ENCODE data around the gene UBE2L5. TPM values are rescaled to one million over a fixed set of nuclear protein-coding genes. Genes with fewer than 3 reads are reported as not detected.
A peak's percentile ranks its signal among the peaks of the same experiment; 100 is the strongest.
"Not testable (repeated sequence)": the region's sequence is repeated elsewhere in the genome, so short reads cannot be mapped to it uniquely, and the experiment has no call there.

UBE2L5 gene
- total and polyA plus RNA-seq, 7 donors = 0.09 to 1.6 (median 0.78) TPM; not detected in 3

DNA sequence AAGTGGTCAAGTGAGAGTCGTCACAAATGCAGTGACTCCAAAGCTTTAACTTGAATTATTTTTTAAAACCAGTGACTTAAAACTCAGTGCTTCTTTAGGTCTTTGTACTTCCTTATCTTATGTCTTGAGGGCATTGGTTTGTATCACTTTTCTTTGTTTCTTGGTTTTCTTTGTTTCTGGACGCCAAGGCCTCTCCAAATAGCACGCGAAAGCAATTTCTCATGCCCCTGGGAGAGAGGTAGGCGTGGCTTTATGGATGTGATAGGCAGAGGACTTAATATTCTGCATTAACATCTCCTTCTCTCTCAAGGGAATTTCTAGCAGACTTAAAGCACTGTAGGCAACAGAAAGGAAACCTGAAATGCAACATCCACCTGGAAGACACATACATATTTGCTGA lies 20.6 kb downstream of the UBE2L5 start:
- intact Hi-C loops (cut with DNase I) = no loop called here

DNA sequence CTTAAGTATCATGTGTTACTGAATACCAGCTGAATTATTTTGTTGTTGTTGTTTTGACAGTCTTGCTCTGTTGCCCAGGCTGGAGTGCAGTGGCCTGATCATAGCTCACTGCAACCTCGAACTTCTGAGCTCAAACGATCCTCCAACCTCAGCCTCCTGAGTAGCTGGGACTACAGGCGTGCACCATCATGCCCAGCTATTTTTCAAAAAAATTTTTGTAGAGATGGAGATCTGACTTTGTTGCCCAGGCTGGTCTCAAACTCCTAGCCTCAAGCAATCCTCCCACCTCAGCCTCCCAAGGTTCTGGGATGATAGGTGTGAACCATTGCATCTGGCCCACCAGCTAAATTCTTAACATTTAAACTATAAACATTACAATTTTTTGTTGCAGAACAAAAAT lies 21.2 kb downstream of the UBE2L5 start:
- WGBS, 2 donors = 65 to 93% methylated on average over 3 of the region's 3 CpGs
- intact Hi-C loops (cut with DNase I); H3K9me3 ChIP-seq; H3K4me3 ChIP-seq; H3K27me3 ChIP-seq; DNase-seq; H3K27ac ChIP-seq; H3K36me3 ChIP-seq: not testable (repeated sequence)
- H3K4me1 ChIP-seq = peaks cover 0 to 18% (median 14%) of the 10 kb centered on the region in 4 donors

More for the DNA sequence above, 20.6 kb downstream of the UBE2L5 start:
- TF ChIP-seq EP300 (IDR thresholded peaks at IDR 0.05) (no peak), POLR2AphosphoS5 (IDR thresholded peaks at IDR 0.05) (no peak), POLR2A (IDR thresholded peaks at IDR 0.05) (no peak)
- TF ChIP-seq, protein P1, sequence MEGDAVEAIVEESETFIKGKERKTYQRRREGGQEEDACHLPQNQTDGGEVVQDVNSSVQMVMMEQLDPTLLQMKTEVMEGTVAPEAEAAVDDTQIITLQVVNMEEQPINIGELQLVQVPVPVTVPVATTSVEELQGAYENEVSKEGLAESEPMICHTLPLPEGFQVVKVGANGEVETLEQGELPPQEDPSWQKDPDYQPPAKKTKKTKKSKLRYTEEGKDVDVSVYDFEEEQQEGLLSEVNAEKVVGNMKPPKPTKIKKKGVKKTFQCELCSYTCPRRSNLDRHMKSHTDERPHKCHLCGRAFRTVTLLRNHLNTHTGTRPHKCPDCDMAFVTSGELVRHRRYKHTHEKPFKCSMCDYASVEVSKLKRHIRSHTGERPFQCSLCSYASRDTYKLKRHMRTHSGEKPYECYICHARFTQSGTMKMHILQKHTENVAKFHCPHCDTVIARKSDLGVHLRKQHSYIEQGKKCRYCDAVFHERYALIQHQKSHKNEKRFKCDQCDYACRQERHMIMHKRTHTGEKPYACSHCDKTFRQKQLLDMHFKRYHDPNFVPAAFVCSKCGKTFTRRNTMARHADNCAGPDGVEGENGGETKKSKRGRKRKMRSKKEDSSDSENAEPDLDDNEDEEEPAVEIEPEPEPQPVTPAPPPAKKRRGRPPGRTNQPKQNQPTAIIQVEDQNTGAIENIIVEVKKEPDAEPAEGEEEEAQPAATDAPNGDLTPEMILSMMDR (IDR thresholded peaks at IDR 0.05) = no peak
- Histone ChIP-seq H3K27me3 (no peaks in the 10 kb centered on the region), H3K27ac (no peak overlapping the region), H3K36me3 (no peaks in the 10 kb centered on the region), H3K4me3 (no peak overlapping the region), H3K4me1 (peaks cover 0 to 18% (median 14%) of the 10 kb centered on the region in 4 donors), H3K9me3 (no peaks in the 10 kb centered on the region)
- no peak for DNase-seq
- 47 to 56% methylated on average over 5 of the region's 5 CpGs for WGBS, 2 donors

- no peak overlapping the region for H3K4me3 ChIP-seq
- WGBS, 2 donors = 81 to 96% methylated on average over 12 of the region's 12 CpGs
- H3K27me3 ChIP-seq = no peaks in the 10 kb centered on the region
- TF ChIP-seq POLR2AphosphoS5 (IDR thresholded peaks at IDR 0.05) = no peak
- H3K9me3 ChIP-seq = no peaks in the 10 kb centered on the region
- no peaks in the 10 kb centered on the region for H3K36me3 ChIP-seq
- intact Hi-C loops (cut with DNase I) = no loop called here
- H3K27ac ChIP-seq = no peak overlapping the region
- DNase-seq = no peak
- H3K4me1 ChIP-seq = peaks cover 0 to 18% (median 14%) of the 10 kb centered on the region in 4 donors
Observed at GRCh38 chr13:30443957-30444404, 21.7 kb downstream of the UBE2L5 start.

DNA sequence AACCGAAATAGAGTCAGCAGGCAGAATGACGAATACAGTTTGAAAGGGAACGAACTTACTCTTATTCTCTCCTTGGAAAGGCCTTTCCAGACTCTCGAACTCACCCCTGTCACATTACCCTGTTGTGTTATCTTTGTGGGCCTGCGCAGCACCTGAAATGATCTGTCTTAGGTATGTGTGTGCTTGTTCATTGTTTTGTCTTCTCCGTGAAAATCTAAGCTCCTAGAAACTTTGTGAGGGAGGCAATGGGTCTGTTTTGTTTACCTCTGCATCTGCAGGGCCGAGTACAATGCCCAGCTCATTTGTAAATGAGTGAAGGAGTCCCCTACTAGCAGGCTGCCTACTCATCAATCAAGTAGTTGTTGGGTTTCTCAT lies 23.8 kb downstream of the UBE2L5 start:
- no peaks in the 10 kb centered on the region for H3K27me3 ChIP-seq
- TF ChIP-seq, protein P1 (IDR thresholded peaks at IDR 0.05) = no peak
- no peak for TF ChIP-seq POLR2A (IDR thresholded peaks at IDR 0.05)
- H3K27ac ChIP-seq = peak overlapping the region; percentile 77 to 82 (median 80)
- intact Hi-C loops (cut with DNase I) = no loop called here
- peak overlapping the region in 3 of 4 donors; percentile 37 to 44 (median 42) for H3K4me3 ChIP-seq
- H3K4me1 ChIP-seq = peaks cover 0 to 18% (median 14%) of the 10 kb centered on the region in 4 donors
- no peaks in the 10 kb centered on the region for H3K36me3 ChIP-seq
- H3K9me3 ChIP-seq = no peaks in the 10 kb centered on the region
- no peak for DNase-seq
- 9 to 41% methylated on average over 7 of the region's 7 CpGs for WGBS, 2 donors

DNA sequence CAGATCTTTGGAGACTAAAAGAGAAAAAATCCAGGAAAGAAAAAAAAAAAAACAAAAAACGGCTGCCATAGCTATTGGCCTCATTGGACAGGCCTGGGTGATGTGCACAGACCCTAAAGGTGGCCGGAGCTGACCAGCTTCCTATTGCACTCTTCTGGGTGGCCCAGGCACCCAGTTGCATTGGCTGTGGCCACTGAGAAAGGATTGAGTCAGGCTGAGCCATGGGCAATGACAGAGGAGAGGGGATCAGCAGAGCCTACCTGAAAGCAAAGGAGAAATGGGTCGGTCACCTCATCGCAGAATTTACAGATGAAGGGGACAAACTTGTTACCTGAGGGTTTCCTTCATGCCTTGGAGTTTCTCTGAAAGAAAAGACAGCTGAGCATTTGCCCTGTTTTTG lies 26.1 kb downstream of the UBE2L5 start:
- no peak for TF ChIP-seq EP300 (IDR thresholded peaks at IDR 0.05)
- no peak for TF ChIP-seq POLR2A (IDR thresholded peaks at IDR 0.05)
- TF ChIP-seq POLR2AphosphoS5 (IDR thresholded peaks at IDR 0.05) = no peak
- TF ChIP-seq, protein P1 (IDR thresholded peaks at IDR 0.05) = no peak
- Histone ChIP-seq H3K4me3 (no peak overlapping the region), H3K27me3 (no peaks in the 10 kb centered on the region), H3K4me1 (peaks cover 0 to 18% (median 14%) of the 10 kb centered on the region in 4 donors), H3K36me3 (no peaks in the 10 kb centered on the region), H3K9me3 (no peaks in the 10 kb centered on the region), H3K27ac (no peak overlapping the region)
- WGBS, 2 donors = 94 to 98% methylated on average over 4 of the region's 4 CpGs
- DNase-seq = no peak
- intact Hi-C loops (cut with DNase I) = no loop called here

- no peak for TF ChIP-seq EP300 (IDR thresholded peaks at IDR 0.05)
- Histone ChIP-seq H3K9me3 (no peaks in the 10 kb centered on the region), H3K27me3 (no peaks in the 10 kb centered on the region), H3K4me3 (no peak overlapping the region), H3K4me1 (peaks cover 0 to 17% (median 14%) of the 10 kb centered on the region in 4 donors), H3K36me3 (no peaks in the 10 kb centered on the region), H3K27ac (no peak overlapping the region)
- DNase-seq = no peak
- intact Hi-C loops (cut with DNase I) = no loop called here
- WGBS, 2 donors = 95 to 99% methylated on average over 2 of the region's 2 CpGs
Observed at GRCh38 chr13:30450066-30450465, 27.8 kb downstream of the UBE2L5 start.

- WGBS, 2 donors = 90 to 95% methylated on average over 12 of the region's 12 CpGs
- intact Hi-C loops (cut with DNase I) = not testable (repeated sequence)
Observed at GRCh38 chr13:30451476-30451875, 29.2 kb downstream of the UBE2L5 start.

More at GRCh38 chr13:30451476-30451875, 29.2 kb downstream of the UBE2L5 start:
- not testable (repeated sequence) for H3K4me1 ChIP-seq, H3K27ac ChIP-seq, H3K27me3 ChIP-seq, DNase-seq, H3K4me3 ChIP-seq, H3K9me3 ChIP-seq, H3K36me3 ChIP-seq
